NCI-H446 (cell line): ENCODE data around the gene CXCL16.
A peak's percentile ranks its signal among the peaks of the same experiment; 100 is the strongest.

Experiments used
- DNase-seq, 2 experiments: peaks; one replicate each; lab custom pipeline; 2025; lab: John Stamatoyannopoulos, UW

CXCL16 gene, protein sequence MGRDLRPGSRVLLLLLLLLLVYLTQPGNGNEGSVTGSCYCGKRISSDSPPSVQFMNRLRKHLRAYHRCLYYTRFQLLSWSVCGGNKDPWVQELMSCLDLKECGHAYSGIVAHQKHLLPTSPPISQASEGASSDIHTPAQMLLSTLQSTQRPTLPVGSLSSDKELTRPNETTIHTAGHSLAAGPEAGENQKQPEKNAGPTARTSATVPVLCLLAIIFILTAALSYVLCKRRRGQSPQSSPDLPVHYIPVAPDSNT

DNA sequence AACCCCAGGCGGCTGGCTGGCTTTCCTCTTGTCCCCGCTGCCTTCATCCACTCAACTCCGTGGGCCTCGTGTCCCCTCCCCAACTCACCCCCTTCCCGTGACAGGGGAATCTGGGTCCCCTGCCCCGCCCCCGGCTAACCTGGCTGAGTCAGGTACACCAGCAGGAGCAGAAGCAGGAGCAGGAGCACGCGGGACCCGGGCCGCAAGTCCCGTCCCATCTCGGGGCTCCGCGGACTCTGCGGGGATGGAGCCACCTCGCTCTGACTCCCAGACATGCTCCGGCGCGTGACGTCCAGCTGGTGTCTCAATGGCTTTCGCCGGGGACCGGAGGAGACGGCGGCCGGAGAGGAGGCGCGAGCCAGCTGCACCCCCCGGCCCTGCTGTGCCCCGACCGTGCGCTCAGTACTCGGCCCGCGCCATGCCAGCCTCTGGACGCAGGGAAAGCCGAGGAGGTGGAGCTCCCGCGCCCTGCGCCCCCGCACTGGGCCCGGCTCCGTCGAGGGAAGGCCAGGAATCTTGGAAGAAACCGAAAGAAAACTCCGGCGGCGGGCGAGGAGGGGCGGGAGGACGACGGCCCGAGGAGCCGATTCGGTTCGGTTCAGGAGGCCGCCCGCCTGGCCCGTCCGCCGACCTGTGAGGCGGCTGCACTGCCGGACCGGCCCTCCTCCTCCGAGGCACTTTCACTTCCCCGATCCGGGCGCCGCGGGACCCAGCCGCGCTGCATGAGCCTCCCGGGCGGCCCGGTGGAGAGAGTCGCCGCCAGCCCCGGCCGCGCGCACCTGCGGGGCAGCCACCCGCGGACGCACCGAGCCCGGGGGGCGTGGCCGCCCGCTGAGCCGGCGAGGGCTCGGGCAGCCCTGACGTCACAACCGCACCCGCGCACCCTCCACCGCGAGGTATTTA lies at the start of gene CXCL16, which contains the start of gene ZMYND15:
CXCL16 (minus strand) TSS at position 807 of the 903 bp plus-strand sequence; CDS start at position 218, 589 bp downstream.
ZMYND15 (plus strand) TSS at position 712 of the 903 bp plus-strand sequence. CDS start 716 bp downstream, outside the sequence.
- no peak for DNase-seq

DNA sequence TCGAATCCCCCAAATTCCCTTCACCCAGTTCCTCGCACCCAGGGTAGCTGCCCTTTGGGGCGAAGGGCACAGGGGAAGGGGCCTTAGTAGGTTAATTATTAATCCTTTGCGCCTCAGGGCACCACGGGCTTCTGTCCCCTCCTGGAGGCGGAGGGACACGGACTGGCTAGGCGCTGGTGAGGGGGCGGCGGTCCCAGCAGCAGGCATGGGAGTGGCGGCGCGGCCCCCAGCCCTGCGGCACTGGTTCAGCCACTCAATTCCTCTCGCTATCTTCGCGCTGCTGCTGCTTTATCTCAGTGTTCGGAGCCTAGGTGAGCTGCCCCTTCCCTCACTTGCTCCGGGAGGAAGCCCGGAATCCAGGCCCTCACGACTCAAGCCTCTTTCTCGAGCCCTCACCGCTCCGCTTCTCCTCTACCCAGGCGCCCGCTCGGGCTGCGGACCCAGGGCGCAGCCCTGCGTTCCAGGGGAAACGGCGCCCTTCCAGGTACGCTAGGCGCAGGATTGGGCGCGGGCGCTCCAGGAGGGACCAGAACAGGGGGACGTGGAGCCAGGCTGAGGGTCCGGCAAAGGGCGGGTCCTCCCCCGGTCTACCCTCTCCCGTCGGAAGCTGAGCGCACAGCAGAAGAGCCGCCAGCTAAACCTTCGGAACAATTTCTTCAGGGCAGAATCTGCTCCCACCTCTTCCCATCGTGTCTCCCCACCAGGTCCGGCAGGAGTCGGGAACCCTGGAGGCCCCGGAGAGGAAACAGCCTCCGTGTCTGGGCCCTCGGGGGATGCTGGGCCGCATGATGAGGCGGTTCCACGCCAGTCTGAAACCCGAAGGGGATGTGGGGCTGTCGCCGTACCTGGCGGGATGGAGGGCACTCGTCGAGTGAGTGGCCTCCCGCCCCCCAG lies 49.3 kb upstream of the CXCL16 start, which contains the start of gene GLTPD2:
GLTPD2 (plus strand) TSS at position 158 of the 894 bp plus-strand sequence; CDS start at position 206, 48 bp downstream.
- DNase-seq, result no peak

DNA sequence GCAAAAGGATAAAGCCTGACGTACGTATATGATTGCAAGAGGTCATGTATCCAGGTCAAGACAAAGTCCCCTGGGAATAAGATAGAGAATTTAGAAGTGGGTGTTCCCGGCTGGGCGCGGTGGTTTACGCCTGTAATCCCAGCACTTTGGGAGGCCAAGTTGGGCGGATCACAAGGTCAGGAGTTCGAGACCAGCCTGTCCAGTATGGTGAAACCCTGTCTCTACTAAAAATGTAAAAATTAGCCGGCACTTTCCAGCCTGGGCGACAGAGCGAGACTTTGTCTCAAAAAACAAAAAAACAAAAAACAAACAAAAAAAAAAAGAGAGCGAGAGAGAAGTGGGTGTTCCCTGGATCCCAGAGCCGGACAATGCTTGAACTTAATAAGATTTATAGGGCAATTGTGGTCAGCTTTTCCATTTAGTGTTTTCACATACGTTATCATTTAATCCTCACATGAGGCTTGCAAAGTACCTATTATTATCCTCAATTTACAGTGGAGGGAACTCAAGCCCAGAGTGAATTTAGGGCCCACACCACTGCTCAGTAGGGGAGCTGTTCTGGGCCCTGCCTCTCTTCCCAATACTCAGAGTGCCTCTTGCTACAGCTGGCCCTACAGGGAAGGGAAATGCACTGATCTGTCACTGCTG lies 48.6 kb upstream of the CXCL16 start:
- DNase-seq, result no peak

DNA sequence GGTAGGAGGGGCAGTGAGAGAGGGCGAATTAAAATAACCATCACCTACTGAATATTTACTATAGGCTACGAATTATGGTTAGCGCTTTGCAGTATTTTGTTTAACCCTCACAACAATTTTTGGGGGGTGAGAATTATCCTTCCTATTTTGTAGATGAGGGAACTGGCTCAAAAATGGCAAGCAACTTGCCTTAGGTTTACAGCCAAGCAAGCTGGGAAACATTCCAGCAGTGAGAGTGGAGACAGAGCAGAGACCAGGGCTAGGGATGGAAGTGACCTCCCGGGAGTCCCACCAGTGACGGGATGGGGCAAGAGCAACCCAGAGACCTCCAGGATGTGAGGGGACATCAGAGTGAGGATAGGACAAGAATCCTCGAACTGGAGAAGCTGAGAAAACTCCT lies 46.8 kb upstream of the CXCL16 start:
- no peak for DNase-seq

DNA sequence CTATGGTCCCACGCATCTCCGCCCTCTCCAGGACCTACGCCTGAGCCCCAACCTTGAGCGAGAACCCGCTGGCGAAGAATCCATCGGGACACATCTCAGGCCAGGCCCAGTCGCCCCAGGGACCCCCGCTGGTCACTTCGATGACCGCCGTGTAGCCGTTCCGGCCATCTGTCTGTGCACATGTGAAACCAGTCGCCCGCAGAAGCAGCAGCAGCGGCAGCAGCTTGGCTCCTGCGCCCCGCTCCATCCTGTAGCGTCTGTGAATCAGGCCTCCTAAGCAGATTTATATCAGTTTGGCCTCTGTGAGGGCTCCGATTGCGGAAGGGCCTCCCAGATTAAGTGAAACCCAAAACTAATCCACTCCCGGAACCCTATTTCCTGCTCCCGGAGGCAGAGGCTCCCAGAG lies 46.4 kb upstream of the CXCL16 start, which contains the start of gene VMO1:
VMO1 (minus strand) TSS at position 259 of the 406 bp plus-strand sequence; CDS start at position 247, 12 bp downstream.
- DNase-seq, result no peak

DNA sequence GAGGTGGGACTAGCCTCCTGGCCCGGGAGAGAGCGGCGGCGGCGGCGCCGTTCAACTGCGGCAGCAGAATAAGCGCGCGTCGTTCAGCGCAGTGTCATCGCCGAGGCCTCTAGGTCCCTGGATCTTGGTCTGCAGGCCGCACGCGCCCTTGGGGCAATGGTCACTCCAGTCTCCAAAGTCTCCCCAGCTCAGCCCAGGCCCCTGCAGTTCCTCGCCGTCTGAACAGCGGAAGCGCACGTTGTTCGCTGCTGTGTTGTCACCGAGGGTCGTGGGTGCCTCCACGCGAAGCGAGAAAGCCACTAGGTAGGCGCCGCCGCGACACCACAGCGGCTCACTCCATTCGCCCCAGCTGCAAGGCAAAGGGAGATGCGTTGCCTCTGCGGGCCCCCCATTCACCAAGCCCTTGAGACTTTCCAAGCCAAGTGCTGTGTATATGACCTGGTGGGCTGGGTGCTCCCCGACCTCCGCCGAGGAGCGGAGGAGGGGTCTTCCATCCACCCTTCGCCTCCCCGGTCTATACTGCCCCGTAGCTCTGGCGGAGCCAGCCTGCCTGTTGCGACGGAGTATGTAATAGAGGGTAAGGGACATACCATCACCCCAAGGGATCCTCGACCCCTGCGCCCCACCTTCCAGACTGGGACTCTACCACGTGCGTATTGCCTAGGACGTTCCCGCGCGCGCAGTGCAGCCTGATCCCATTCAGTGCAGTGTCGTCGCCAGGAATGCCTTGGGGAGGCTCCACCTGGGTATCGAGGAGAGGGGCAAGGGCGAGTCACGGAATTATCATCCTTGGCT lies 45.8 kb upstream of the CXCL16 start:
- no peak for DNase-seq

DNA sequence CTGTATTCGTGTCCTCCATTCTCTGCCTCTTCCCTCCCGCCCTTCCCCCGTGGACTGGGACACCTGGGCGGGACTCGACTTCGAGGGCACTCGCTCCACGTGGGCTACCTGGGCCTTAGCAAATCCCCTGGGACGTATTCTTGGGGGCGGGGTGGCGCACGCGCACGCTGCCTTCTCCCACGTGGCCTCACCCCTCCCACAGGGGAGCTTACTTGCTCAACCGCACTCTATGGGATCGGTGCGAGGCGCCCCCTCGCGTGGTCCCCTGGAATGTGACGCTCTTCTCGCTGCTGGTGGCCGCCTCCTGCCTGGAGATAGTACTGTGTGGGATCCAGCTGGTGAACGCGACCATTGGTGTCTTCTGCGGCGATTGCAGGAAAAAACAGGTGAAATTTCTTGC lies 42.9 kb upstream of the CXCL16 start:
- DNase-seq, result no peak

DNA sequence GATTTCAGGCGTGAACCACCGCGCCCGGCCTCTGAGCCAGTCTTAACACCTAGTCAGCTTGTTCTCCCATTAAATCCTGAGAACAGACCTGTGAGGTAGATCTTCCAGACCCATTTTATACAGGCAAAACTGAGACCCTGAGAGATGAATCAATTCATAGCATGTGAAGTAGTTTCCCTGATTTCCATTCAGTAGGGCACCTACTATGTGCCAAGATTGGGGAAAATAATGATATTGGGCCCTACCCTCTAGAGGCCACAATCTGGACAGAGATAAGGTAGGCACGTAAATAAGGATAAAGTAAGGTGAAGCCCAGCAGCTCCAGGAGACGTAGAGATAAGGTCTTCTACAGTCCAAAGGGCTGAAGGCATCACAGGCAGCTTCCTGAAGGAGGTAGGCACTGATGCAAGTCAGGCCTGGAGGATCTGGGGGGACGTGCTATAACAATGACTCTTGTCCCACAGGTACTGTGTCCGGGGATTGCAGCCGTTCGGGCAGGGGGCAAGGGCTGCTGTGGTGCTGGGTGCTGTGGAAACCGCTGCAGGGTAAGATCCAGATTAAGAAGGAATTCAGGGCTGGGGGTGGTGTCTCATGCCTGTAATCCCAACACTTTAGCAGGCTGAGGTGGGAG lies 40.7 kb upstream of the CXCL16 start:
- DNase-seq, result no peak

DNA sequence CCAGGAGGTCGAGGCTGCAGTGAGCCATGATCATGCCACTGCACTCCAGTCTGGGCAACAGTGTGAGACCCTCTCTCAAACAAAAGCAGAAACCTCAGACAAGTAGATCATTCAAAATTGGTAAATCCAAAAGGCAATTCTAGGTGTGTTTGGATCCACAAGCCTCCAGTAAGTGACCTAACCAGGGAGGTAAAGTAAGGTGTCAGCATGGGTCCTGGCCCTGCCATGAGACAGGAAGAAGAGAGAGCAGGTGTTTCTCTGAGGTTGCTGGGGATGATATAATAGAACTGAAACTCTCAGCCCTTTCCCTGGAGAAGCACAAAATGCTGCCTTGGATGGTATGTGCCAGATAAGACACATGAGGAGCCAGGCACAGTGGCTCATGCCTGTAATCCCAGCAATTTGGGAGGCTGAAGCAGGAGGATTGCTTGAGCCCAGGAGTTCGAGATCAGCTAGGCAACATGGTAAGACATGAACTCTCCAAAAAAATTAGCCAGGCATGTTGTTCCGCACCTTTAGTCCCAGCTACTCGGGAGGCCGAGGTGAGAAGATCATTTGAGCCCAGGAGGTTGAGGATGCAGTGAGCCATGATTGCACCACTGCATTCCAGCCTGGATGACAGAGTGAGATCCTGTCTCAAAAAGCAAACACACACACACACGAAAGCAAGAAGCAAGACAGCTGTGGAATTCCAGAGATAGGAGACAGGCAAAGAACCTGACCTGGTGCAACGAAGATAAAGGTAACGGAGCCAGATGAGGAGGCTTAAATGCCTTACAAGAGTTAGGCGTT lies 38.4 kb upstream of the CXCL16 start:
- no peak for DNase-seq

DNA sequence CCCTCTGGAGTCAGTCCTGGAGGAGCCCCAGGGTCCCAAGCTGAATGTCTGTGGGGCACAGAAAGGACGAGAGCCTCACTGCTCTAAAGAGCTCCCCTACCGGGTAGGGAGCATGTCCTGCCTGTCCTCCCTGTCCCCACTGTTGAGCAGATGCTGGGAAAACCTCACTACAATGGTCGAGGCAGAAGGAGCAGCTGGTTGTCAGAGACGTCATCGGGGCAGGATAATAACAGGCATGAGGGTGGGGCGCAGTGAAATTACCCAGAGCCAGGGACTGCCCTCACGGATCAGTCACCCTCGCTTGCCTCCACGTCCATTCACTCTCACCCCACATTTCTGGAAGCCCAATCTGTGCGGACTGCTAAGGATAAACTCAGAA lies 32.5 kb upstream of the CXCL16 start:
- DNase-seq, result peak; percentile 62 to 78

DNA sequence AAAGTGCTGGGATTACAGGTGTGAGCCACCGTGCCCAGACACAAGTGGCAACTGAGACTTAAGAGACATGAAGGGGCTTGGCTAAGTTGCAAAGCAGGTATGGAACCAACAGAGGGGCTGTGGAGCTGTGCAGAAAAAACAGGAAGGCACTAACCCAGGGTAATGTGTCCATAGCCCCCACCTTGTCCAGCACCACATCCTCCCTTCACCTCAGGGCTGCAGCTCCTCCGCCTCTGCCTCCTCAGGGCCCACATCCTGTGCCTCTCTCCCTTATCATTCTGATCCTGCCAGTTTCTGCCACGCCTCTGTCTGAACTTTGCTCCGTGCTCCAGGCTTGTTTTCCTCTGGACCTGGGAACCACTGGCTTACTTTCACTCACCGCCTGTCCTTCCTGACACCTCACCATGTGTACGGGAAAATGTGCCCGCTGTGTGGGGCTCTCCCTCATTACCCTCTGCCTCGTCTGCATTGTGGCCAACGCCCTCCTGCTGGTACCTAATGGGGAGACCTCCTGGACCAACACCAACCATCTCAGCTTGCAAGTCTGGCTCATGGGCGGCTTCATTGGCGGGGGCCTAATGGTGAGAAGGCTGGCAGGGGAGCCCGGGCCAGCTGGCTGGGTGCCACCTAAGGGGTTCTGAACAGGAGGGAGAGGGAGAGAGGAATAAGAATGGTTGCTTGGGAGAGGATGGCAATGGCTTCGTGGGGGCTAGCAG lies 31.9 kb upstream of the CXCL16 start, which contains the start of gene TM4SF5:
TM4SF5 (plus strand) TSS at position 368 of the 716 bp plus-strand sequence; CDS start at position 405, 37 bp downstream.
- peak; percentile 62 to 86 for DNase-seq

DNA sequence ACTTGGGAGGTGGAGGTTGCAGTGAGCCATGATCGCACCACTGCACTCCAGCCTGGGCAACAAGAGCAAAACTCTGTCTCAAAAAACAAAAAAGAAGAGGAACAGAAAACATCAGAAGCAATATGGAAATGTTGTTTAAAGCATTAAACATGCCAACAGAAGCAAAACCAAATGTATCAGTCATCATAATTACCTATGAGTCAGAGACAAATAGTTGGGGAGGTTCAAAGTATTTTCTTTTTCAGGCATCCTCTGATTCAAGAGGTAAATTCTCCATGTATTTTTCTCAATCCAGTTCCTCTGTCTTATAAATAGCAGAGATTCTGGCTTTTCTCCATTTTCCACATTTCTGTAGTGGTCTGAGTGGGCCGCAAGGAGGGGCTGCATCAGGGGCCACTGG lies 29.9 kb upstream of the CXCL16 start:
- no peak for DNase-seq

DNA sequence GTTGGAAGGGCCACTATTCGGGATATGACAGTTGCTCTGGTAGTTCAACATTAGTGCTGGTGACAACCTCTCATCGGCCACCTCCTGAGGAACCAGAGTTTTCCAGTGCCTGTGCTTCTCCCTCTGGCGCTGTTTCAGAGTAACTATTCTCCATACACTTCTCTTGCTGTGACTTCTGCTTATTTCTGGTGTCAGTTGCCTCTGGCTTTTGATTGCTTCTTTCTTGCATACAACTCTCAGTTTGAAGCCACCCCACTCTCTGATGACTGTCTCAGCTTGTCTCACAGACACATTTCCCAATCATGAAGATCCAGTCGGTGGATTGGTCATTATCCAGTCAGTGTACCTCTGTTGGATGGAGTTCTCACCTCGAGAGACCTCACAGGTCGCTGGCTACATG lies 28.6 kb upstream of the CXCL16 start:
- DNase-seq, result no peak

DNA sequence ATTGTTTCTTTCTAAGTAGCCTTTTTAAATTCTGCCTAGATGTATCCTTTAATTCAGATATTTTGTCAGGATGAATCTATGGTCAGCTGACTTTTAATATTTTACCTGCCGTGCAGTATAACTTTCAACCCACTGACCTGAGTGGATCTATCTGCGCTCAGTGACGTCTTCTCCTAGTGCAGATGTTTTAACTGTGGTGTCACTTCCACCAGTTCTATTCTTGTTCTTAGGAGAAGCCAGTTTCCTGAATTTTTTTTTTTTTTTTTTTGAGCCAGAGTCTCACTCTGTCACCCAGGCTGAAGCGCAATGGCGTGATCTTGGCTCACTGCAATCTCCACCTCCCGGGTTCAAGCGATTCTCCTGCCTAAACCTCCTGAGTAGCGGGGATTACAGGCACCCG lies 27.0 kb upstream of the CXCL16 start:
- no peak for DNase-seq

DNA sequence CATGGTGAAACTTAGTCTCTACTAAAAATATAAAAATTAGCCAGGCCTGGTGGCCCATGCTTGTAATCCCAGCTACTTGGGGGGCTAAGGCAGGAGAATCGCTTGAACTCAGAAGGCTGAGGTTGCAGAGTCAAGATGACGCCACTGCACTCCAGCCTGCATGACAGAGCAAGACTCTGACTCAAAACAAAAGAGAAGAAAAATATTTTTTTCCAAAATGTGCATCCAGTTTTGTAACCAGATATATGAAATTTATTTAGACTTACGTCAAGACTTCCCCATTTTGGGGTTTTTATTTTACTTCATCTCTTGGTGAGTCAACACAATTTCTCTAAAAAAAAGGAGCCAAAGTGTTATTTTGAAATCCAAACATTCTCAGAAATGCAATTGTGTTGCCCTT lies 26.5 kb upstream of the CXCL16 start:
- no peak for DNase-seq

DNA sequence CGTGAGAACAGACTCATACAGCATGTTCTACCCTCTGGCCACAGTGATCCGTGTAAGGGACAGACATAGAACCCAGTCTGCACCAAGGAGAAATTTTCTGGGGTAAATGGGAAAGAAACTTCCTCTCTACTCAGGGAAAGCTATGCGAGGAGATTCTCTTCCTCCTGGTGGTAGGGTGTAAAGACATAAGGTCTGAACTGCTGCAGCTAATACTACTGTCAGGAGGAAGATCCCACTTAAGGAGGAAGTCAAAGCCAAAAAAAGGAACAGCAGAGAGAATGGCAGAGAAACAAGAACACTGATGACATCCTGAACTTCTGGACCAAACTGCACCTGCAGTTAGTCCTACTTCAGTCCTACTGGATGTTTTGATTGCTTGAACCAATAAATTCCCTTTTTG lies 24.9 kb upstream of the CXCL16 start:
- no peak for DNase-seq

DNA sequence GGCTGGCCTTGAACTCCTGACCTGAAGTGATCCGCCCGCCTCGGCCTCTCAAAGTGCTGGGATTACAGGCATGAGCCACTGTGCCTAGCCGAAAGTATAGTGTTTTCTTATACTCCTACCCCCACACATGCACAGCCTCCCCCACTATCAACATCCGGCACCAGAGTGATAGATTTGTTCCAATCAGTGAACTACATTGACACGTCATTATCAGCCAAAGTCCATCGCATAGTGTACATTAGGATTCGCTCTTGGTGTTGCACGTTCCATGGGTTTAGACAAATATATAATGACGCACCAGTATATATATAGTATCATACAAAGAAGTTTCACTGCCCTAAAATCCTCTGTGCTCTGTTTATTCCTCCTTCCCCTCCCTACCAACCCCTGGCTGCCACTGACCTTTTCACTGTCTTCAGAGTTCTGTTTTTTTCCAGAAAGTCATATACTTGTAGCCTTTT lies 20.1 kb upstream of the CXCL16 start:
- DNase-seq, result no peak

DNA sequence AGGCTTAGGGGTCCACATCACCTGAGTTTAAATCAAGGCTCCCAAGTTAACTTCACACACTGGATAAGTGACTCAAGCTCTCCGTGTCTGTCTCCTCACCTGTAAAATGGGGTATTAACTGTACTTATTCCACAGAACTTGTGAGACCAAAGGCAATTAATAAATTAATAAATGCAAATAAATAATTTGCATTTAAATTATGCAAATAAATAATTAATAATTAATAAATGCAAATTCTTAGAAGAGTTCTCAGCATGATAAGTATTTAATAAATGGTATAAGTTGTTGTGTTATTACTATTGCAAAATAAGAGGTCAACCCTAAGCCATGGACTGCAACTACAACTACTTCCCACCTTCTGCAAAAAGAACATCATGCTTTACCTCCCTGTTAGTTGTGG lies 13.7 kb upstream of the CXCL16 start:
- no peak for DNase-seq
